ENCODE results near the gene YBX1. TPM values are rescaled to one million over a fixed set of nuclear protein-coding genes. Genes with fewer than 3 reads are reported as not detected.

The YBX1 gene
- total and polyA plus RNA-seq, 4 experiments from 2014 or later, result 69.9 to 328 (median 217) TPM

GRCh38 chr1:42736571-42737200 is 54.5 kb downstream of the YBX1 start:
- no peaks in the 10 kb centered on the region for H3K27me3 ChIP-seq (ENCODE audit: insufficient read depth, low read length)
- H3K4me3 ChIP-seq (ENCODE audit: low read length in 2 of 2), result no peak overlapping the region
- no peaks in the 10 kb centered on the region for H3K4me1 ChIP-seq (ENCODE audit: insufficient read depth, low read length)
- POLR2A ChIA-PET (ENCODE audit: partially characterized antibody), result no interaction called here
- H3K27ac ChIP-seq (ENCODE audit: low read depth, low read length), result no peak overlapping the region
- H3K9me3 ChIP-seq (ENCODE audit: control insufficient read depth in 1 of 2, low read length in 2 of 2), result no peaks in the 10 kb centered on the region
- Mint-ChIP-seq H3K27me3 (peaks cover 0 to 2% of the 10 kb centered on the region in 2 donors), H3K27ac (peak overlapping the region in 2 of 7 donors; percentile 9 to 92), H3K4me3 (no peak overlapping the region), H3K36me3 (no peaks in the 10 kb centered on the region), H3K4me1 (peaks cover 1 to 12% (median 5%) of the 10 kb centered on the region in 4 donors), H3K9me3 (no peaks in the 10 kb centered on the region)
- H3K36me3 ChIP-seq (ENCODE audit: insufficient read depth, low read length), result no peaks in the 10 kb centered on the region
- CTCF ChIA-PET (ENCODE audit: partially characterized antibody), result no interaction called here
- no peak for DNase-seq
- intact Hi-C loops (cut with micrococcal nuclease), result no loop called here

- Histone ChIP-seq H3K9me3 (ENCODE audit: control insufficient read depth in 1 of 2, low read length in 2 of 2) (no peaks in the 10 kb centered on the region), H3K4me1 (ENCODE audit: insufficient read depth, low read length) (no peaks in the 10 kb centered on the region), H3K4me3 (ENCODE audit: low read length in 2 of 2) (no peak overlapping the region), H3K27me3 (ENCODE audit: insufficient read depth, low read length) (no peaks in the 10 kb centered on the region), H3K27ac (ENCODE audit: low read depth, low read length) (no peak overlapping the region), H3K36me3 (ENCODE audit: insufficient read depth, low read length) (no peaks in the 10 kb centered on the region)
- H3K27ac Mint-ChIP-seq, result peak overlapping the region in 2 of 7 donors; percentile 38 to 92
- intact Hi-C loops (cut with micrococcal nuclease), result no loop called here
- H3K36me3 Mint-ChIP-seq, result no peaks in the 10 kb centered on the region
- CTCF ChIA-PET (ENCODE audit: partially characterized antibody), result no interaction called here
- no peak overlapping the region for H3K4me3 Mint-ChIP-seq
- peaks cover 1 to 12% (median 5%) of the 10 kb centered on the region in 4 donors for H3K4me1 Mint-ChIP-seq
- H3K27me3 Mint-ChIP-seq, result peaks cover 0 to 2% of the 10 kb centered on the region in 2 donors
- H3K9me3 Mint-ChIP-seq, result no peaks in the 10 kb centered on the region
- POLR2A ChIA-PET (ENCODE audit: partially characterized antibody), result no interaction called here
- no peak for DNase-seq
Observed at GRCh38 chr1:42737257-42737656, 55.0 kb downstream of the YBX1 start.

GRCh38 chr1:42737986-42738677 is 55.9 kb downstream of the YBX1 start:
- Histone ChIP-seq H3K4me1 (ENCODE audit: insufficient read depth, low read length) (no peaks in the 10 kb centered on the region), H3K36me3 (ENCODE audit: insufficient read depth, low read length) (no peaks in the 10 kb centered on the region), H3K27ac (ENCODE audit: low read depth, low read length) (no peak overlapping the region), H3K4me3 (ENCODE audit: low read length in 2 of 2) (no peak overlapping the region), H3K27me3 (ENCODE audit: insufficient read depth, low read length) (no peaks in the 10 kb centered on the region), H3K9me3 (ENCODE audit: control insufficient read depth in 1 of 2, low read length in 2 of 2) (no peaks in the 10 kb centered on the region)
- DNase-seq, result no peak
- Mint-ChIP-seq H3K27ac (no peak overlapping the region), H3K4me3 (no peak overlapping the region), H3K9me3 (no peaks in the 10 kb centered on the region), H3K36me3 (no peaks in the 10 kb centered on the region), H3K4me1 (peaks cover 1 to 12% (median 5%) of the 10 kb centered on the region in 4 donors), H3K27me3 (peaks cover 0 to 2% of the 10 kb centered on the region in 2 donors)
- intact Hi-C loops (cut with micrococcal nuclease), result no loop called here
- ChIA-PET CTCF (ENCODE audit: partially characterized antibody) (no interaction called here), POLR2A (ENCODE audit: partially characterized antibody) (no interaction called here)

GRCh38 chr1:42738678-42739226 is 56.5 kb downstream of the YBX1 start:
- Histone ChIP-seq H3K36me3 (ENCODE audit: insufficient read depth, low read length) (no peaks in the 10 kb centered on the region), H3K27me3 (ENCODE audit: insufficient read depth, low read length) (no peaks in the 10 kb centered on the region), H3K4me3 (ENCODE audit: low read length in 2 of 2) (no peak overlapping the region), H3K9me3 (ENCODE audit: control insufficient read depth in 1 of 2, low read length in 2 of 2) (no peaks in the 10 kb centered on the region), H3K27ac (ENCODE audit: low read depth, low read length) (no peak overlapping the region), H3K4me1 (ENCODE audit: insufficient read depth, low read length) (no peaks in the 10 kb centered on the region)
- Mint-ChIP-seq H3K4me1 (peaks cover 1 to 12% (median 5%) of the 10 kb centered on the region in 4 donors), H3K9me3 (no peaks in the 10 kb centered on the region), H3K36me3 (no peaks in the 10 kb centered on the region), H3K27me3 (peaks cover 0 to 2% of the 10 kb centered on the region in 2 donors), H3K4me3 (no peak overlapping the region), H3K27ac (no peak overlapping the region)
- DNase-seq, result no peak
- CTCF ChIA-PET (ENCODE audit: partially characterized antibody), result no interaction called here
- POLR2A ChIA-PET (ENCODE audit: partially characterized antibody), result no interaction called here
- intact Hi-C loops (cut with micrococcal nuclease), result no loop called here

GRCh38 chr1:42739753-42740700 is 57.8 kb downstream of the YBX1 start, which contains the start of gene CLDN19:
Gene CLDN19, minus strand, starts transcription at chr1:42740236. Its CDS starts 173 bp downstream, at chr1:42740063.
- Mint-ChIP-seq H3K27ac (peak within 1 kb of the TSS in 1 of 7 donors; percentile 22), H3K36me3 (no peaks in the 10 kb centered on the region), H3K9me3 (no peaks in the 10 kb centered on the region), H3K4me1 (peaks cover 1 to 12% (median 5%) of the 10 kb centered on the region in 4 donors), H3K27me3 (no peaks in the 10 kb centered on the region), H3K4me3 (no peak within 1 kb of the TSS)
- ChIA-PET POLR2A (ENCODE audit: partially characterized antibody) (no interaction called here), CTCF (ENCODE audit: partially characterized antibody) (no interaction called here)
- Histone ChIP-seq H3K4me1 (ENCODE audit: insufficient read depth, low read length) (no peaks in the 10 kb centered on the region), H3K36me3 (ENCODE audit: insufficient read depth, low read length) (no peaks in the 10 kb centered on the region), H3K27ac (ENCODE audit: low read depth, low read length) (no peak within 1 kb of the TSS), H3K9me3 (ENCODE audit: control insufficient read depth in 1 of 2, low read length in 2 of 2) (no peaks in the 10 kb centered on the region), H3K27me3 (ENCODE audit: insufficient read depth, low read length) (no peaks in the 10 kb centered on the region), H3K4me3 (ENCODE audit: low read length in 2 of 2) (no peak within 1 kb of the TSS)
- intact Hi-C loops (cut with micrococcal nuclease), result no loop called here
- DNase-seq, result no peak

GRCh38 chr1:42740851-42741580 is 58.8 kb downstream of the YBX1 start:
- H3K9me3 Mint-ChIP-seq, result no peaks in the 10 kb centered on the region
- peaks cover 1 to 12% (median 5%) of the 10 kb centered on the region in 4 donors for H3K4me1 Mint-ChIP-seq
- no peak overlapping the region for H3K27ac Mint-ChIP-seq
- Histone ChIP-seq H3K4me3 (ENCODE audit: low read length in 2 of 2) (no peak overlapping the region), H3K27ac (ENCODE audit: low read depth, low read length) (no peak overlapping the region), H3K9me3 (ENCODE audit: control insufficient read depth in 1 of 2, low read length in 2 of 2) (no peaks in the 10 kb centered on the region), H3K4me1 (ENCODE audit: insufficient read depth, low read length) (no peaks in the 10 kb centered on the region), H3K36me3 (ENCODE audit: insufficient read depth, low read length) (no peaks in the 10 kb centered on the region), H3K27me3 (ENCODE audit: insufficient read depth, low read length) (no peaks in the 10 kb centered on the region)
- H3K36me3 Mint-ChIP-seq, result peaks cover 0 to 5% of the 10 kb centered on the region in 2 donors
- intact Hi-C loops (cut with micrococcal nuclease), result no loop called here
- CTCF ChIA-PET (ENCODE audit: partially characterized antibody), result no interaction called here
- H3K27me3 Mint-ChIP-seq, result no peaks in the 10 kb centered on the region
- POLR2A ChIA-PET (ENCODE audit: partially characterized antibody), result no interaction called here
- H3K4me3 Mint-ChIP-seq, result no peak overlapping the region
- DNase-seq, result no peak

Measured in CD4-positive, alpha-beta memory T cell (primary cell).